ENCODE measurements around the gene LSP1.
"Not testable (repeated sequence)": the region's sequence is repeated elsewhere in the genome, so short reads cannot be mapped to it uniquely, and the experiment has no call there.

LSP1 gene

DNA sequence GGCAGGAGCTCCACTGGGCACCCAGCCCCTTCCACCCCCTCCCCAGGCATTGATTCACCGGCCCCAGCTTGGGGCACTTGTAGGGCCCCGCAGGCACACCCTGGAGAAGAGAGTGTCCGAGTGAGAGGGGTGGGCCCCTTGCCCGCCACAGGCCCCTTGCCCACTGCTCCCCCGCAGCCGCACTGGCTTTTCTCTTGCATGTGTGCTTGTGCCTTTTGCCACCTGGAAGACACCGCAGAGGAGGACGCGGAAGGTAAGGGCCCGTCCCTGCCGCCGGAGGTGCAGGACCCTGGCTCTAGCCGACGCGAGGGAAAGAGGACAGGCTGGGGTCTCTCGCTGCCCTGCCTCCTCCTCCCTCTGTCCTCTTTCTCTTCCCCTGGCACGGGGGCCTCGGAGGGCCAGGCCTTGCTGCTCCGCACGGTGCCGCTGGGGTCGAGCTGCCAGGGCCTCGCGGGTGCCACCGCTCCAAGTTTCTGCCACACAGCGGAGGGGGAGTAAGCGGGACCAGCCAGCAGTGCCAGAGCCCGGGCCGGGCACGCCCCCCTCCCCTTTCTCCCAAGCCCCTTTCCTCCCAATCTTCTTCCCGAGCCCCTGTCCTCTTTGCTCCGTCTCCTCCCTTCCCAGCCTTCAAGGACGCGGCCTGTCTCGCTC is 76.1 kb downstream of the LSP1 start:
- no peak for DNase-seq (ENCODE audit: low spot score)

DNA sequence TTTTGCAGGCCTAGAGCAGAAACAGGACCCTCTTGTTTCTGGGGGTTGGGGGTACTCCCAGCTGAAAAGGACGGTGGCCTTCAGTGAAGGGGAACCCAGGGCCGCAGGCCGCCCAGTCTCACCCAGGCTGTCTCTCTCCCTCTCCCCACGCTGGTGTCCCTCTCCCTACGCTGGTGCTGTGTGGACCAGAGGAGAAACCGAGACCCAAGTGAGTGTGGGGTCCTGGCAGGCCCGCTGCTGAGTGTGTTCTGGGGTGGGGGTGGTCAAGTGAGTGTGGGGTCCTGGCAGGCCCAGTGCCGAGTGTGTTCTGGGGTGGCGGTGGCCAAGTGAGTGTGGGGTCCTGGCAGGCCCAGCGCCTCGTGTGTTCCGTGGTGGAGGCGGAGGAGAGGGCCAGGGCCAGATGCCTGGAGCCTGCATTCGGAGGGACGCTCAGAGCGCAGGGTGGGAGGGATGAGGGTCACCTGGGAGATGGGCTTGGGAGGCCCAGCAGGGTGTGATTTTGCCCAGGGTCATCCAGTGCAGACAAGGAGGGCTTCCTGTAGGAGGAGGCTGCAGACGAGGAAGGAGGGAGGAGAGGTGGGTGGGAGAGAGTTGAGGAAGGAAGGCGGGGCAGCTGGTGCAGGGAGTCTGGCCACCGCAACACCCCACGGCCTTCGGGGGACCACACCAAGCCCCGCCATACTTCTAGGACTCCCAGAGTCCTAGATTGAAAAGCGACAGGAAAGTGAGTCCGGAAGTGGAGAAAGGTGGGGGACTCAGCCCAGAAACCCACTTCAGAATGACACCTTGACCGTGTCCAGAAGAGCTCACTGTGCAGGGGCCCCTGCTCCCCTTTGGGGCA is 77.0 kb downstream of the LSP1 start:
- no peak for DNase-seq (ENCODE audit: low spot score)

DNA sequence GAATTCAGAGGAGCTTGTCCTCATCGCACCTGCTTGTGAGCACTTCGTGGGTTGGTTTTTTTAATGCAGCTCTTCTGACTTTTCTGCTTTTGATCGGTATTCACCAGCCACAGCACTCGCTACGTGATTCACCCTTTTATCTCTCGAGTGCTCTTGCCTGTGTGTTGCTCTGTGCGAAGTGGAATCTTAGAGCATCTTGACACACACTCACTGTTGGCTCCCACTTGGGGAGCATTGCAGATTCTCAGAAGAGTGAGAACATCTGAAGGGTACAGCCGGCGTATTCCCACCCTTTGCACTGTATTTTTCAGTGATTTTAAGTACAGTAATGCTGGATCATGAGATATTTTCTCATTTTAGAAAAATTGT is 77.6 kb downstream of the LSP1 start:
- DNase-seq (ENCODE audit: low spot score) = no peak

DNA sequence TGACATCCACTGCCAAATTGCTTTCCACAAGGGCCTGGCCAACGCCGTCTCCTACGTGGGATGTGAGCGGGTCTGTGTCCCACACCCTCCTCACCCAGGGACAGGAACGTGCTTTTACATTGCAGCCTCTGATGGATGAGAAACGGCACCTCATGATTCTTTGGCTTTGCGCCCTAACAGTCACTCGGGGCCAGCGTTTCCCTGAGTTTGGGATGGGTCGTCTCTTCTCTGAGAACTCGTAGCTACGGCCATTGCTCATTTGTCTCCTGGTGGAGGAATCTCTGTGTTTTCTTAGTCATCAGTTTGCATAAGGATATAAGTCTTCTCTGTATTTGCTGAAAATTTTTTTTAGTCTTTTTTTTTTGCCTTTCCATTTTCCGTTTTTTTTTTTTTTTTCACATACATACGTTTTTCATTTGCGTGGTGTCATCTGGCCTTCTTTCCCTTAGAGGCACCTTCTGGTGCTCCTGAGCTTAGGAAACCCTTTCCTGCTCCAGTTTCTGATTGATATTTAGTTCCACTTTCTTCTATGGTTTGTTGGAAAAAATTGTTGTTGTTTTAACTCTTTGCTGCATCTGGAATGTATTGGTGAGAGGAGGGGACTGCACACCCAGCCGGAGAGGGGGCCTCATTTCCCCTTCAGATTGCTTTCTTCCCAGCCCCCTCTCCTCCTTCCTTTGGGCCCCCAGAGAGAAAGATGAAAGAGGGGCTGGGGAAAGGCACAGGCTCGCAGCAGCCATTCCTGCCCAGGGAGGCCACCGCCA is 78.6 kb downstream of the LSP1 start:
- DNase-seq (ENCODE audit: low spot score) = no peak

DNA sequence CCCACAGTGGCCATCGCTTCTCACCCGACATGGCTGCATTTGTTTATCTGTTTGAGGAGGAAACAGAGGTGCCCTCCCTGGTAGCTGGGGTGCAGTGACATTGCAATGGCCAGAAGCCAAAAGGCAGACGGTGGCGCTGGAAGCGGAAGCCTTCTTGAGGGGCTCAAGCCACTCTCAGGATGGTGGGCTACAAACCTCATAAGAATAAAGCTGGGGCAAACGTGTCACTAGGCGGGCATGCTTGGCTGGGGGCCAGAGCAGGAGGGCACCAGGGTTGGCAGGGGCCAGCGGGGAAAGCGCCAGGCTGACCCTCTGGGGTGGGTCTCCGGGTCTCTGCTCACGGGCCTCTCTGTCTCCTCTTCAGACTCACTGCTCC is 79.2 kb downstream of the LSP1 start:
- no peak for DNase-seq (ENCODE audit: low spot score)

DNA sequence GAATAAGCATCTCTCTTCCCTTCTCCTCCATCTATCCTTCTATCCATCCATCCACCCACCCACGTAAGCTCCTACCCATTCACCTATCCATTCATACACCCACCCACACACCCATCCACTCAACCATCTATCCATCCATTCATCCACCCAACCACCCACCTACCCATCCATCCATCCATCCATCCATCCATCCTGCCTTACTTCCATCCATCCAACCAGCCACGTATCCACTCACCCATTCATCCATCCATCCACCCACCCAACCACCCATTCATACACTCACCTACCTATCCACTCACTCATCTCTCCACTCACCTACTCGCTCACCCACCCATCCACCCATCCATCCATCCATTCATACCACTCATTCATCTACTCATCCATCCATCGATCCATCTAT is 79.8 kb downstream of the LSP1 start:
- DNase-seq (ENCODE audit: low spot score) = no peak

DNA sequence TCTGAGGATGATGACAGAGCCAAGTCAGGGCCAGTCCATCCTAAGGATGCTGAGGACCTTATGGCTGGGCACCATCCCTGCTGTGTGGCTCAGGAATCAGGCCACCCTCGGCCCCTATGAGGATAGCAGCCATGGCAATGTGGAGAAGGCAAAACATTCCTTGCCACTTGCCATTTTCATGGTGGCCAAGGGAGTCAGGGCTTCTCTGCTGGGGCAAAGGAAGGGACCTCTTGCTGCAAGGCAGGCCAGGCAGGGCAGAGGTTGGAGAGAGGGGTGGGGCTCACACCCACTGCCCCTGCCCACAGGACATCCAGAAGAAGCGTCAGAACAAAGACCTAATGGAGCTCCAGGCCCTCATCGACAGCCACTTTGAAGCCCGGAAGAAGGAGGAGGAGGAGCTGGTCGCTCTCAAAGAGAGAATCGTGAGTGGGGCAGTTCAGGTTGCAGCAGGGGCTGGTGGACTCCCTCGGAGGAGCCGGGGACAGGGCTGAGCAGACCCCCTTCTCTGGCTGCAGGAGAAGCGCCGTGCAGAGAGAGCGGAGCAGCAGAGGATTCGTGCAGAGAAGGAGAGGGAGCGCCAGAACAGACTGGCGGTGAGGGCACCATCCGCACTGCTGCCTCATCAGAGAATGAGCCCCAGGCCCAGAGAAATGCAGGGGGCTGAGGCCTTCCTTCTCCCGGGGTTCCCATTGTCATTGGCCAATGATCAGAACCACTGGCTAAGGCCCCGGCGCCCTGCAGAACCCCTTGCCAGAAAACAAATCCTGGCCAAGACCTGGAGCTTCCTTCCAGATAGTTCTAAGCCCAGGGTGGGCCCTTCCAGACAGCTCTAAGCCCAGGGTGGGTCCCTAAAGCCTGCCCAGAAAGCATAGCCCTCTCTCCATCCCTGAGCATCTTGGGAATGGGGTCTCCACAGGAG is 80.8 kb downstream of the LSP1 start:
- DNase-seq (ENCODE audit: low spot score) = no peak

DNA sequence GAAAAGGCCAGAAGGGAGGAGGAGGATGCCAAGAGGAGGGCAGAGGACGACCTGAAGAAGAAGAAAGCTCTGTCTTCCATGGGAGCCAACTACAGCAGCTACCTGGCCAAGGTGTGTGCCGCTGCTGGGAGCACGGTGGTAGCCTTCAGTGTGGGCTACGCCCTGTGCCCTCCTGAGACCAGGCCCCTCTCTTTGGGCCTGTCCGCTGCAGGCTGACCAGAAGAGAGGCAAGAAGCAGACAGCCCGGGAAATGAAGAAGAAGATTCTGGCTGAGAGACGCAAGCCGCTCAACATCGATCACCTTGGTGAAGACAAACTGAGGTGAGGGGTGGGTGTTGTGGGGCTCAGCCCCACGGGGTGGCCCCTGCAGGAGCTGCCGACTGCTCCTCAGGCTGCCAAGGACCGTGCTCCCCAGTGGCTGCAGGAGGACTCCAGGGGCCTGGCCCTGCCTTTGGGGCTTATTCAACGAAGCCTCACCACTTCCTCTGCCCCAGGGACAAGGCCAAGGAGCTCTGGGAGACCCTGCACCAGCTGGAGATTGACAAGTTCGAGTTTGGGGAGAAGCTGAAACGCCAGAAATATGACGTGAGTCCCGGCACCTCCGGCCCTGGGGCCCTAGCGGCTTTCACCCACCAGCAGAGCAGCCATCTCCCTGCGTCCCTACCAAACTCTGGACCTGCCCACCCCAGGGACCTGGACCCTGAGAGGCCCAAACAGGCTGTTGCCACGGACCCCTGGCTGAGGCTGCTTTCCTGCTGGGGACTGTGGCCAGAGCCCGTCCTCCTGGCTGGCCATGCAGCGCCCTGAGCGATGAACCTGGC is 81.7 kb downstream of the LSP1 start:
- DNase-seq (ENCODE audit: low spot score) = no peak

DNA sequence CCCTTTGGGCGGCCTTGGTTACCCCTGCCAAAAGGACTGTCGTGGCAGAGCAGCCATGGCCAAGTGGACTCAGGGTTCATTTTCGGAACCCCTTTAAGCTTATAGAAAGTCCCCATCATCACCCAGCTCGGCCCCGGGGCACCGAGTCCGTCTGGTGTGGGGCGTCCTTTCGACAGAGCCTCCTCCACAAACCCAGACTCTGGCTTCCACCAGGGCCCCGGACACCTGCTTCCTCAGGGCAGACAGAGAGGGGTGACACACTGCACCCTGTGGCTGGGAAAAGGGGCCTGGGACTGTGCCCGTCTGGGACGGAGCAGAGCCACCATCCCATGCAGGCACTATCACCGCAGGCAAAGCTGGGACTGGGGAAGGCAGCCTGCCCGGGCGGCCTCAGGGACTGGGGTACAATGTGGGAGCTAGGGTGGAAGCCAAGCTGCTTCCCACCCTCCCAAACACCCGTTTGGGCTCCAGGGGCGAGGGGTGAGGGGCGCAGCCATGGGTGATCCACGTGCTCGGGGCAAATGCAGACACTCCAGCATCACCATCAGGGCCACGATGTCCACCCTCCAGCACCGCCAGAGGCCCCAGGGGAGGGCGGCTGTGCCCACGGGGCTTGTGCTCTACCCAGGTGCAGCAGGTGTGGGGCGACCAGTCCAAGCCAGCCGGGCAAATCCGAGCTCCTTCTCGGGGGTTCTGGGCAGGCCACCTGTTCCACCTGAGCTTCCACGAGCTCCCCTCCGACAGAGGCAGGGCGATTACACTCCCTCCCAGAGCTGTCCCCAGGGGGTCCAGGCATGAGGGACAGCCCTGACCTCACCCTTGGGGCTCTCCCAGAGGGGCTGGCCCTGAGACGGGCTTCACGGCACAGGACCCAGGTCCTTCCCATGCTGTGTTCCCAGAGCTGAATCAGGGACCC is 82.5 kb downstream of the LSP1 start:
- no peak for DNase-seq (ENCODE audit: low spot score)

DNA sequence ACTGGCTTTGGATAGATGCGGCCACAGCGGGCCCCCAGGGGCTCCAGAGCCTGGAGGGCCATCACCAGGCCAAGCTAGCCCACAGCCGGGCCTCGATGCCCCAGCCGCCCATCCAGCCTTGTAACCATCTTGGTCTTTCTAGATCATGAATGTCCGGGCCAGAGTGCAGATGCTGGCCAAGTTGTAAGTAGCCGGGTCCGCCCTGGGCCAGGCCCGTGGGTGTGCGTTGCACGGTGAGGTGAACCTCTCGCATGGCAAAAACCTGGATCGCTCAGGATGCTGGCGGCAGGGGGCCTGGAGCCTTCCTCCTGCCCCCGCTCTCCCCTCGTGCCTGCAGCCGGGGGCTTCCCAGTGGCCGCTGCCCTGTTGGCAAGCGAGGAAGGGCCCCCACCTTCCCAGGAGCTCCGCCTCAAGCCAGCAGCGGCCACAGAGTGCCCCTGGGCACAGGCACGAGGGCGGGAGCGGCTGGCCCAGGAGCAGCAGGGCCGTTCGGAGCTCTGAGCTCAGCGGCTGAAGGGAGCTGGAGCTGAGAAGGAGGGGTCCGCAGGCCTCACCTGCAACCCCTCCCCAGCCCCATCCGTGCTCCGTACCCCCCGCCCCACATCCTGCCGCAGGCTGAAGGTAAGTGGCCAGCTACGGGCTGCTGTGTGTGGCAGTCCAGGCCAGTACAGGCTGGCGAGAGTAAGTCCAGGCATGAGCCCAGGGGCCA is 83.3 kb downstream of the LSP1 start:
- no peak for DNase-seq (ENCODE audit: low spot score)

DNA sequence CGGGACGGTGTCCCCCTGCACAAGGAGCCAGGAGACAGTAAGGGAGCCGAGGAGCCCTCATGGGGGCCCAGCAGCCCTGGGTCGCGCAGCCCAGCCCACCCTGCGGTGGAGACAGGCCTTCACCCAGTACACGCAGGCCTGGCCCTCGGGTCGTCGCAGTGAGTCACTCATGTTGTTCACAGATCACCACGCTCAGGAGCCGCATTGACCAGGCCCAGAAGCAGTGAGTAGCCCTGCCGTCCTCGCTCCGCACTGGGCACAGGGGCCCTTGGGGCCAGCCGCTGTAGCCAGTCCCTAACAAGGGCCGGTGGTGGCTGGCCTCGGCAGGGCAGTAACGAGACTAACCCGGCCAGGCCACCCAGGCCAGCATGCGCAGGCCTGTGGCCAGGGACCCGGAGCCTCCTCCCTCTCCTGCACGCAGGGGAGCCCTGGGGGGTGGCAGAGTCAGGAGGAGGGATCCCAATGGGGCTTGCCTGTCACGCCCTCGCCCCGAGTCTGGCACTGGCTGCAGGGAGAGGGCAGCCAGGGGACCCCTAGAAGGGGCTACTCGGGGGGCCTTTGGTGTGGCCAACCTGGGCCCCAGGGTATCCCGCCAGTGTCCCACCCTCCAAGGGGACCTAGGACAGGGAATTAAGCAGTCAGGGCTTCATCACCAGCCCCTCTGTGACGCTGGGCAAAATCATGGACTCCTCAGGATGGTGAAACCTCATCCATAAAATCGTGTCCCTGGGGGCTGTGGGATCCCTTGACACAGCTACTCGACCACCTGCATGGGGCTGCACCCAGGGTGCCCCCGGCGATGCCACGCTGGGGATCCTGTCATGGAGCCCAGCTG is 84.1 kb downstream of the LSP1 start:
- no peak for DNase-seq (ENCODE audit: low spot score)

DNA sequence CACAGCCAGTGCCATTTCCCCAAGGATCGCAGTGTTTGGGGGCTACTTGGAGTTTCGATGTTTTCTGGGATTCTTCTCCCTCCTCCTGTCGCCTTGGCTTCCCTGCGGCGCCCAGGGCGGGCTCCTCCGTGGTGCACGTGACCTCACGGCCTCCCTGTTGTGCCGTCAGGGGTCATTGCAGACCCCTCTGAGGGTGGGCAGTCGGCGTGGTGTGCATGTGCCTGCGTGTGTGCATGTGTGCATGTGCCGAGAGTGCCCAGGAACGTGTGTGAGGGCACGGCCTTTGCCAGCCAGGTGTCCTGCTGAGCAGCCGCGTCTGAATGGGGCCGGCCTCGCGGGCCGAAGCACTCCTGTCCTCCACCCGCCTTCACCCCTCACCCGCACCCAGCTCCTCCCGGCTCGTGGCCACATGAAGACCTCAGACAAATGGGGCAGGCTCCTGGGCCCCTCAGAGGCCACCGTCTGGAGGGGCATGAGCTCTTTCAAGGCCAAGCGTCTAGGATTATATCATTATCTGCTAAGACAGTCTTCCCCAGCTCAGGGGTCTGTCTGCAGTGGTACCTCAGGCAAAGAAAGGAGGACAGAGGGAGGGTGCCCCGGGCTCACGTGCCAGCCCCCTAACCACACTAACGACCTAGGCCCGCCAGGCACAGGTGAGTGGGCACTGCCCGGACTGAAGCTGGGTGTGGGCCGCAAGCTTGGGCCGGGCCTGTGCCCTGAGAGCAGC is 84.9 kb downstream of the LSP1 start:
- DNase-seq (ENCODE audit: low spot score) = no peak

DNA sequence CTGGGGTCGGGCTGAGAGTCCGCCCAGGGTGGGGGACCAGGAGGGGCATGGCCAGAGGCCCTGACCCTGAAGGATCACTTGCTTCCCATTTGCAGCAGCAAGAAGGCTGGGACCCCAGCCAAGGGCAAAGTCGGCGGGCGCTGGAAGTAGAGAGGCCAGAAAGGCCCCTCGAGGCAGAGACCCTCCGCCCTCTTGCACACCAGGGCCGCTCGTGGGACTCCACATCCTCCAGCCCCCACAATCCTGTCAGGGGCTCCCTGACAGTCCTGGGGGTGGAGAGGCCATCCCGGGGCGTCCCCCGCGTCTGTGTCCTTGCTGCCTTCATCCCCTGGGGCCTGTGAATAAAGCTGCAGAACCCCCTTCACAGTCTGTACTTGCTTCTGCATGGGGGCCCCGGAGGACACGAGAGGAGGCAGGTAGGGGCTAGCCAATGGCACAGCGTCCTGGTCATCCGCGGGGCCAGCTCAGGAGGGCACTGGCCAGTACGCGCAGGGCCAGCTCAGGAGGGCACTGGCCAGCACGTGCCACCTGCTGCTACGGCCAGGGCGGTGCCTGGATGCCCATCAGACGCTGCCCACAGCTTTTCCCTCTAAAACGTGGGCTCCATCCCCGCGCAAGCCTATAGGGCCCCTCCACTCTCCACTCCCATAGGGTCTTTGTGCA is 85.6 kb downstream of the LSP1 start:
- no peak for DNase-seq (ENCODE audit: low spot score)

DNA sequence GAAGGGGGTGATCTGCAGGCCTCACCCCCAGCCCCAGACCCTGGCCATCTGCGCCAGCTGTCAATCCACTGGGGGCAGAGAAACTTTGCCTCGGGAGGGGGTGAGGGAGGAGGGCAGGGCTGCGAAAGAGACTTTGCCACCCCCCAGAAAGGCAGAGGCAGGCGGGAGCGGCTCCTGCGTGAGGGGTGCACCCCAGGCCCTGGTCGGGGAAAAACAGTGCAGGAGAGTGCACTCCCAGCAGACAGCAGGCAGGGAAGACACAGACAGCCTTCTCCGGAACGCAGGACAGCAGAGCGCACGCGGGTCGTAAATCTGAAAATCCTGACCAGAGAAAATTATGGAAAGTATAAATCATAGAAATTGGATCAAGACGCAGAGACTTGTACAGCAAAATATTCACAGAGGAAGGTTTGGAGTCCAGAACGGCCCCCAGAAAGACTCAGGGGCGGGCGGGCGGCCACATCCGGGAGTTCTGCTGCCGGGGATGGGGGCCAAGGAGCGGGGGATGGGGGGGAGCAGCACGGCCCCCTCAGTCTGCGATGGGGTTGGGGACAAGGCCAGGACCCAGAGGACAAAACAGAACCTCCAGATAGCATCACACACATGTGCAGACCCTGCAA is 86.2 kb downstream of the LSP1 start:
- DNase-seq (ENCODE audit: low spot score) = no peak

DNA sequence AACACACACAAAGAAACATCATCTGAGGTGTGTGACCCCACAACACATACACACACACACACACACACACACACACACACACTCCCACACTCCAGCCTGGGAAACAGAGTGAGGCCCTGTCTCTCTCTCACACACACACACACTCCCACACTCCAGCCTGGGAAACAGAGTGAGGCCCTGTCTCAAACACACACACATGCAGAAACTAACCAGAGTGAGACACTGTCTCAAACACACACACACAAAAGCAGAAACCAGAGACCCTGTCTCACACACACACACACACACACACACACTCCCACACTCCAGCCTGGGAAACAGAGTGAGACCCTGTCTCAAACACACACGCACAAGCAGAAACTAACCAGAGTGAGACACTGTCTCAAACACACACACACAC is 86.9 kb downstream of the LSP1 start:
- DNase-seq (ENCODE audit: low spot score) = not testable (repeated sequence)
